Smooth muscle cell (in vitro differentiated cells): ENCODE results near the gene TMED1. TPM values are rescaled to one million over a fixed set of nuclear protein-coding genes. Genes with fewer than 3 reads are reported as not detected.

Experiments used
- DNase-seq: peaks from one replicate; lab custom pipeline; 2025; ENCODE audit not compliant: unreplicated experiment; lab: John Stamatoyannopoulos, UW
- H2AFZ ChIP-seq: fragments of 200-600 bp; sonication (generic); 2 replicates; pipeline ENCODE4 v1.6.0; 2016; ENCODE audit warnings: antibody characterized with exemption, low read depth, mild to moderate bottlenecking
- H3F3A ChIP-seq: fragments of 200-600 bp; sonication (generic); 2 replicates; pipeline ENCODE4 v1.6.0; 2017; ENCODE audit warnings: antibody characterized with exemption, low read depth
- H3K27ac ChIP-seq: fragments of 200-600 bp; sonication (generic); 2 replicates; pipeline ENCODE4 v1.5.1; 2016; ENCODE audit warnings: low read depth, mild to moderate bottlenecking
- H3K27me3 ChIP-seq: fragments of 200-600 bp; sonication (generic); 2 replicates; pipeline ENCODE4 v1.6.1; 2016; ENCODE audit warnings: low read depth, mild to moderate bottlenecking
- H3K36me3 ChIP-seq: fragments of 200-600 bp; sonication (generic); 2 replicates; pipeline ENCODE4 v1.5.1; 2016; ENCODE audit warnings: low read depth
- H3K4me1 ChIP-seq: fragments of 200-600 bp; sonication (generic); 2 replicates; pipeline ENCODE4 v1.5.1; 2016; ENCODE audit warnings: low read depth
- H3K4me2 ChIP-seq: fragments of 200-600 bp; sonication (generic); 2 replicates; pipeline ENCODE4 v1.6.0; 2016; ENCODE audit warnings: mild to moderate bottlenecking
- H3K4me3 ChIP-seq: fragments of 200-600 bp; sonication (generic); 2 replicates; pipeline ENCODE4 v1.5.1; 2016; ENCODE audit warnings: mild to moderate bottlenecking
- H3K79me2 ChIP-seq: fragments of 200-600 bp; sonication (generic); 2 replicates; pipeline ENCODE4 v1.6.0; 2016; ENCODE audit warnings: low read depth, mild to moderate bottlenecking
- H3K9ac ChIP-seq: fragments of 200-600 bp; sonication (generic); 2 replicates; pipeline ENCODE4 v1.6.0; 2016; ENCODE audit warnings: low read depth
- H3K9me3 ChIP-seq: fragments of 200-600 bp; sonication (generic); replicated peaks from 2 replicates; pipeline ENCODE4 v1.5.1; 2016; ENCODE audit warnings: low read depth
- H4K20me1 ChIP-seq: fragments of 200-600 bp; sonication (generic); 2 replicates; pipeline ENCODE4 v1.6.0; 2016; ENCODE audit warnings: low read depth
- CTCF ChIP-seq: fragments of 200-600 bp; sonication (generic); IDR thresholded peaks from 2 replicates; pipeline ENCODE4 v1.5.1; 2017; ENCODE audit warnings: borderline replicate concordance, mild to moderate bottlenecking, antibody characterized with exemption; ENCODE audit not compliant: insufficient read depth, poor library complexity, severe bottlenecking
- WGBS: methylation state at CpG from one replicate; pipeline ENCODE4 v1.1.7; 2016; ENCODE audit warnings: low lambda C conversion rate; 5-methylcytosine and 5-hydroxymethylcytosine counted together
- polyA plus RNA-seq: library from polyadenylated mRNA; unstranded; fragments of >200 nt; fragmentation: Nextera tagmentation; extraction: Ambion mirVana; gene quantifications from 2 replicates; pipeline ENCODE4 v1.2.1, GENCODE V29; 2016
- total RNA-seq: library from RNA; depleted of rRNA; stranded (reverse); fragments of >200 nt; gene quantifications from 2 replicates; pipeline ENCODE4 v1.2.3, GENCODE V29; 2014

TMED1 gene
- total and polyA plus RNA-seq, 2 experiments from 2014 or later = 30.7 to 107 TPM

DNA sequence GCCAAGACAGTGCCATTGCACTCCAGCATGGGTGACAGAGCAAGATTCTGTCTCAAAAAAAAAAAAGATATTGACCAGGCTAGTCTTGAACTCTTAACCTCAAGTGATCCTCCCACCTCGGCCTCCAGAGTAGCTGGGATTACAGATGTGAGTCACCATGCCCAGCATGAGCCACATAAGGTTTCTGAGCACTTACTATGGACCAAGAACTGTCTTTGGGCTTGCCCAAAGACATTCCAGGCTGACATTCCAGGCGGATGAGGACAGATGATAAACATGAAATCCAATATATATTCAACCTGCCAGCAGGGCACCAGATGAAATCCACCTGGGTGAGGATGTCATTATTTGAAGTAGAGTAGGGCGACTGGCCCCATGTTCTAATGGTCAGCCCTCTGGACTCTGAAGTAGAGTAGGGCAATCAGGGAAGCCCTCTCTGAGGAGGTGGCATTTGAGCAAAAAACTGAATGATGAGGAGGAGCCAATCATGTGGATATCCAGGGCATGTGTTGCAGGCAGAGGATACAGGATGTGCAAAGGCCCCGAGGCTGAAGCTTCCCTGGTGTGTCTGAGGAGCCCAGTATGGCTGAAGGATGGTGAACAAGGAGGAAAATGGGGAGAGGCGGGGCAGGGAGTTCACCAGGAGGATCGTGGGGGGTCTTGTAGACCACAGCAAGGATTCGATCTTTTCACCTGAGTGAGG, 16.2 kb upstream of the TMED1 start:
- Histone ChIP-seq H3K4me1 (no peaks in the 10 kb centered on the region), H3K4me3 (no peak overlapping the region), H2AFZ (no peak overlapping the region), H3F3A (no peaks in the 10 kb centered on the region), H3K27me3 (no peaks in the 10 kb centered on the region), H3K79me2 (no peaks in the 10 kb centered on the region), H3K4me2 (no peak overlapping the region), H3K9ac (no peak overlapping the region), H3K27ac (no peak overlapping the region), H4K20me1 (no peaks in the 10 kb centered on the region), H3K9me3 (no peaks in the 10 kb centered on the region), H3K36me3 (no peaks in the 10 kb centered on the region)
- no peak for TF ChIP-seq CTCF
- DNase-seq = no peak
- 76% methylated on average over 7 of the region's 7 CpGs for WGBS

- Histone ChIP-seq H3F3A (no peaks in the 10 kb centered on the region), H3K27ac (no peak overlapping the region), H3K9me3 (no peaks in the 10 kb centered on the region), H3K4me2 (no peak overlapping the region), H3K4me1 (no peaks in the 10 kb centered on the region), H2AFZ (no peak overlapping the region), H3K9ac (no peak overlapping the region), H3K36me3 (no peaks in the 10 kb centered on the region), H4K20me1 (no peaks in the 10 kb centered on the region), H3K27me3 (no peaks in the 10 kb centered on the region), H3K79me2 (no peaks in the 10 kb centered on the region), H3K4me3 (no peak overlapping the region)
- no peak for TF ChIP-seq CTCF
- WGBS = 89% methylated on average over 5 of the region's 5 CpGs
- no peak for DNase-seq
These were observed 14.6 kb upstream of the TMED1 start for GRCh38 chr19:10850631-10851030.

DNA sequence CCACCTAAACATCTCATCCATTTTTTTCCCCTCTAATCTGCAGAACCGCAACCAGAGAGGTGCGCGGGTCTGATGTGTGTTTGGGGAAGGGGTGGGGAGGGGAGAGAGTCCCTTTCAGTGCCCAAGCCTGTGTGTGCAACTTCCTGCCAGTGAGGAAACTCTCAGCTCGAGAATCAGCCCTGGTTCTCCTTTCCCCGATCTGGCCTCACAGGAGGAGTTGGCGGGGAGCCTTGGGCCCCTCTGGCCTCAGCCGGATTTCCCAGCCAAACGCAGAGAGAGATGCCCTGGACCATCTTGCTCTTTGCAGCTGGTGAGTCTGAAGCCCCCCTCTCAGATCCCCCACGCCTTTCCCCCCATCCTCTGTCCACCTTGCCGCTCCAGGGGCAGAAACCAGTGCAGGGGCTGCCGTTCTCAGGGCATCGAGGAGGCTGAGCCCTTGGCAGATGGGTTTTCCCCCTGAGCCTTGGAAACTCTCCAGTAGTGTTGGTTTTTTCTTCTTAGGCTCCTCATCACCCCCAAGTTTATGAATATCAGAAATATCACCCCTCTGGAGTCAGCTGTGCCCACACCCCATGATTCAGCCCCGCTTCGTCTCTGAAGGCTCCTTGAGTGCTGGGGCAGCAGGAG, 12.3 kb upstream of the TMED1 start, which contains the start of gene C19orf38:
C19orf38 (plus strand) TSS at position 186 of the 627 bp plus-strand sequence; CDS start at position 280, 94 bp downstream.
- no peak within 1 kb of the TSS for H3K9ac ChIP-seq
- 79% methylated on average over 14 of the region's 14 CpGs for WGBS
- H3K4me2 ChIP-seq = no peak within 1 kb of the TSS
- no peaks in the 10 kb centered on the region for H3K79me2 ChIP-seq
- no peaks in the 10 kb centered on the region for H3K4me1 ChIP-seq
- no peak within 1 kb of the TSS for H3K4me3 ChIP-seq
- TF ChIP-seq CTCF = no peak
- no peaks in the 10 kb centered on the region for H3K9me3 ChIP-seq
- H3F3A ChIP-seq = no peaks in the 10 kb centered on the region
- H4K20me1 ChIP-seq = no peaks in the 10 kb centered on the region
- DNase-seq = no peak
- no peaks in the 10 kb centered on the region for H3K27me3 ChIP-seq
- H3K36me3 ChIP-seq = no peaks in the 10 kb centered on the region
- no peak within 1 kb of the TSS for H3K27ac ChIP-seq
- H2AFZ ChIP-seq = no peak within 1 kb of the TSS
